Activated T-cell treated with anti-CD3 and anti-CD28 coated beads for 1 hour (primary cell): Measurements from ENCODE around the gene AUH.

Experiments
- DNase-seq: peaks from one replicate; pipeline ENCODE4 v3.0.0-alpha.2; 2020; ENCODE audit warnings: low read depth

The AUH gene

DNA sequence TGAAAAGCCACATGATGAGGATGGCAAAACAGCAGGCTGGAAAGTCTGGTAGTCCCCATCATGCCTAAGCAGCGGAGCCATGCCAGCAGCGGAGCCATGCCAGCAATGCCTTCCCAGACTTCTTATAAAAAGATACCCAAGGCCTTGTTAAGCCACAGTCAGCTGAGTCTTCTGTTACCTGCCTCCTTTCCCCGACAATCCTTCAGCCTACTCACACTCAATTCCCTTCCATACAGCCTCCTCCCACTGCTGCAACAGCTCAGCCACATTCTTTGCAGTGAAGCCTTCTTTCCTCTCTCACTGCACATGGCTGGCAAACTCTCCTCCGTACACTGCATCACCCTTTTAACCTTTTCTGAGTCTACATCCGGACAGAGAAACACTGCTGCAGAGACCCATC is 114.9 kb downstream of the AUH start:
- DNase-seq, result no peak

DNA sequence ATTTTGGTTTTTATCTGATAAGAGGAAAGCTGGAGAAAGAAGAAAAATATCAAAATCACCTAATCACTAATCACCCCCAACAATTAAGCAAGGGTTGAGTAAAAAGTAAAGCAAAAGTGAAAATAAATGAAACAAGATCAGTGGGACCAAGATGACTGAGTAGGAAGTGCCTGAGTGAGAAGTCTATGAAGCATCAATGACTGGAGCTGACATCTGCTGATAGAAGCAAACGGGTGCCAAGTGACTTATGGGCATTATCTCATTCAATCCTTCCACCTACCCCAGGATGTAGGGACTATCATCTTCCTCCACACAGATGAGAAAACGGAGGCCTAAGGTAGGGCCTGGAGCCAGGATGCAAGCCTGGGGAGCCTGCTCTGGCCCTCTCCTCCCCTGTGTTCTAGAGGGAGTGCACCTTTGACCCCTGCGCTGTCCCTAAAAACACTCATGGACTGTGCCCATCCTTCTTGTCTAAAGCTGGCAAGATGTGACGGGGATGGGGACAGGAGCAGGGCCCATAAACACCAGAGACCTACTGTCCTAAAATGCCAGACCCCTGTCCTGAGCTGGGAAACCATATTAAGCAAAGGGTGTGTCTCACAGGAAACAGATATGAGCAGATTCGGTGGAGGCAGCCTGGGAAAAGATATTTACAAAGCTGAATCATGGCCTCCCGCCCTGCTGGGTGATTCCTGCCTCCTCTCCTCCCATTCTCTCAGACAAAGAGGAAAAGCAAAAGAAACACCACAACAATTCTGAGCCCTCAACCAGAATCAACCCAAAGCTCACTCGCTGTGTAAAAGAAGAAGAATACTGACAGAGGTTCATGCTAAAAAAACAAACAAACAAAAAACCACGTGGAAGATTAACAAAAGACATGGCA is 116.0 kb downstream of the AUH start:
- no peak for DNase-seq

DNA sequence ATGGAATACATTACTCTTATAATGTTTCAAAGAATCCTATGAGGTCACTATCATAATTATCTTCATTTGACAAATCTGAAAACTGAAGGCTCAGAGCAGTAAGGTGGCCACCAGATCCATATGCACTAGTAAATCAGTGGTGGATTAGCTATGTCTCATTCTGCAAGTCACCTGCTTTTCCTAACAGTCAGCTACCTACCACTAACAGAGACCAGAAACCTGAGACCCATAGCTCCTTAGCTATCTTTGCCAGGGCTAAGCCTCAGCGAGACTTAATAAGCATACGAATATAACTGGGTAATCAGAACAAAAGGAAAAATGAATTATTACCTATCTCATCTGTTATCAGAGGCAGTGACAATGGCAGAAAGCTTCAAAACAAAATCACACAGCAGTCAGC is 118.7 kb downstream of the AUH start:
- no peak for DNase-seq

GRCh38 chr9:91241909-91242308 is 119.8 kb downstream of the AUH start:
- DNase-seq, result no peak

GRCh38 chr9:91240596-91241165 is 121.0 kb downstream of the AUH start:
- no peak for DNase-seq

DNA sequence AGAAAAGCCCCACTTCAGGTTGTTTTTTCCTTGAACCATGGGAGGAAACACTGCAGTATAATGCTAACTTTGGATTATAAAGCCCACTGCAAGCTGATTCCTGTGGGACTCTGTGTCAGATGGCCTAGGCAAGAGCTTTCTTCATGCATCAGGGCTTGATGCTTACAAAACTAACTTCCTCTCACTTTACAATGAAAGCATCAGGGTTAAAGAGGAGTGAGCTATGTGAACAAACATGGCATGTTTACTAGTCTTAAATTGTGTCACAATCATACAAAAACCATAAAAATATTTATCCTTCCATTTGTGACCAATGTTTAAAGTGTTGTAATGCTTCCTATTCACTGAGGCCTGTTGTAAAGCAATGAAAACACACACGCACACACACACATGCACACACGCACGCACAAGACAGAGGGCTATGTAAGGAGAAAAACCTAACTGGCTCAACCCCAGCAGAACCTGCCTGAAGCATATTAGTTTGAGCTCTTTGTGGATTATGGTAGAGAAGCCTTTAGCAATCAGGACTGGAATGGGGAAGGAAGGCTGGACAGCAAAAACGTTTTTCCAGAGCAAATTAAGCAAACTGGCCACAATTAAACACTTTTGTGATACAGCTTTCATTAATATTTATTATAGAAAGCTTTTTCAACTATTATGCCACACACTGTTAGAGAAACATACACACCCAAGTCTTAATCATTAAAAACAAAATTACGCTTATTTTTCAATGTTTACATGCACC is 122.2 kb downstream of the AUH start:
- DNase-seq, result no peak

DNA sequence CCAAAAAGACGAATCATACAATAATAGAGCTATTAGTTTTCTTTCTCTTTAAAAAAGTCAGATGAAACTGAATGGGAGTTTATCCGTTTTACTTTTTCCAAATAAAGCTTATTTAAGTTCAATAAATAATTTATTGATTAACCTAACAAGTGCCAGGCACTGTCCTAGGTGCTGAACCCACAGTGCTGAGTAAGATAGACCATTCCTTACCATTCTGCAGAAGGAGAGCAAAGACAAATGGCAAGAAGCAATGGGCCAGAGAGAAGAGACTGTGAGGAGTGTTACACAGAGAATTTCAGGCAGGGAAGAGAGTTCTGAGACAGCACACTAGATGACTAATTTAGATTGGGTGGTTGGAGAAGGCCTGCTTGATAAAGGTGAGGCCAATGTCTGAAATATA is 127.2 kb downstream of the AUH start:
- DNase-seq, result no peak

- DNase-seq, result no peak
Measured at GRCh38 chr9:91231619-91232018, 130.1 kb downstream of the AUH start.

DNA sequence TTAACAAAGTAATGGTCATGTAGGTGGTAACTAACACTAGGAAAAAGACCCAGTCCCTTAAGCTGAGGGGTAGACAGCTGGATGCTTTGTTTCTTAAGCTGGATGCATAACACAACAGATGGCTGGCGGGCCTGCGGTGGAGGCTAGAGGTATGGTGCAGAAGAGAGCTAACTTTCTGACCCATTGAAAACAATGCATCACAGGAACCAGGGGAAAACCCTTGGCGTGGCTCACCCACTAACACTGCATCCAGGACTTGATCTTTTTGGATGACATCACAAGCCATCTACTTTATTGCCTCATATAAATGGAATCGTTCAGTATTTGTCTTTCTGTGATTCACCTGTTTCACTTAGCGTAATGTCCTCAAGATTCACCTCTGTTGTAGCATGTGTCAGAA is 138.7 kb downstream of the AUH start:
- no peak for DNase-seq

- DNase-seq, result no peak
Measured at GRCh38 chr9:91222457-91222856, 139.3 kb downstream of the AUH start.

DNA sequence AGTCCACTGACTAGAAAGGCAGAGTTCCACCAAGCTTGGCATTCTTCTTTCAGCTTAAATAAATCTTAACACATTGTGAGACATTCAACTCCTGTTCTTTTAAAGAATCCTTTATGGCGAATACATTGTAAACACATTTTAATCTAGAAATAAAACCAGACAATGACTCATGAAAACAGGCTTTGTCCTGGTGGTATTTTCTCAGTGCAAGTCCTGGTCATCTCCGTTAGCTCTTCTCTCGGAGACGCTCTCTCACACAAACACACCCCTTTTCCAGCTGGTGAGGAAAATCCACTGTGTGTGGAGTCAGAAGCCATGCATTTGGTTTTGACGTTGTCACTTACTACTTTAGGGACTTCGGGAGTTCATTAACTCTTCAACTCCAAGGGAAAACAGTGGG is 140.4 kb downstream of the AUH start:
- no peak for DNase-seq

DNA sequence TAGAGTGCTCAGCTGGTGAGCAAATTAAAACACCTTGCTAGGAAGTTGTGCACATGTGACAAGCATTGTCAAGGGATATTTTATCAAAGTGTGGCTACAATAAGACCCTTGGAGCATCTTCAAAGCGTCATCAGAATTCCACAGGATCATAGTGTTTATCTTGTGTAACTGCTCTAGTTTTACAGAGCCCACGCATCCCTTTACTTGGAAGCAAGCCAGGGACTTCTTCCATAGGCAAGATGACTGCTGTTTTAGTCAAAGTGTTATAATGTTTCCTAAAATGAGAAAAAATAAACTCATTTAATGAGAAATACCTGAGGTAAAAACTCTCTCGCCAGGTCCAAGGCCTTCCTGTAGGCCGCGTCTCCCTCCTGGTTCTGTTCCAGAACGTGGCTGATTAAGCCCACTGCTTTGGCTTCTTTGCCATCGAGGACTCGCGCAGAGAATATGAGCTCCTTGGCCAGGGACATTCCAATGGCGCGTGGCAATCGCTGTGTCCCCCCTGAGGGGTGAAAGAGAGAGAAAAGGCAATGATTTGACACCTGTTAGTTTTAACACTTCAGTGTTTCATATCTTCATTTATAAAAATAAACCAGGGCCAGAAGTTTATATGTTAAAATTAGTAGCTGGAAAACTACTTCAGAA is 141.1 kb downstream of the AUH start:
- no peak for DNase-seq

DNA sequence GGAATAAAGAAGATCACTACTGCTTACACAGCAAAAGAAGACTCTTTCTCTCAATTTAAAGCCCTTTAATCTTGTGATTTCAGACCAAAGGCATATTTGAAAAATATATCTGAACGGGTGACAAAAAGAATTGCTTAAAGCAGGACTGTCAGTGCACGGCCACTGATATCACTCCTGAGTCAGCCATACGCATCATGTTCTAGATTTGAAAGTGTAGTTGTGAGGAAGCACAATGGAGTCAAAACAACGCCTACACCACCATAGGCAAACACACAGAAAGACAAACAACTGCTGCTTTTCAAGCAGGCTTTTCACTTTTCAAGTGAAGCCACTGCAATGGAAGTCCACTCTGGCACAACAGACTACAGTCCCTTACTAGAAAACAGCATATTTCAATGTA is 141.7 kb downstream of the AUH start:
- no peak for DNase-seq

DNA sequence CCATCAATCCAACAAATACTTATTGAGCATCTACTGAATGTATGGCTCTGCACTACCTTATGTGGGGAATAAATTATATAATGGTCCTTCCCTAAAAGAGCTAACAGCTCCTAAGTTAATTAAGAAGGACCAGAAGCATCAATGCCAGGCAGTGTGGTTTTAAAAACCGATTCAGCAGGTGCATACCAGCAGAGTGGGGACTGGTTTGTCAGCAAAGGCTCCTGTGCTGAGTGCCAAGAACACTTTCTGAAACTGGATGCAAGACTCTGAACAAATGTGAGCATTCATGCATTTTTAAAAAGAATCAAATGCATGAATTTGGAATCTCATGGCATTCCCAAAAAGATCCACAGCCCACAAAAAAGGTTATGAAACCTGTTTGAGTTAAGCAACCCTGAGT is 142.2 kb downstream of the AUH start:
- DNase-seq, result no peak

DNA sequence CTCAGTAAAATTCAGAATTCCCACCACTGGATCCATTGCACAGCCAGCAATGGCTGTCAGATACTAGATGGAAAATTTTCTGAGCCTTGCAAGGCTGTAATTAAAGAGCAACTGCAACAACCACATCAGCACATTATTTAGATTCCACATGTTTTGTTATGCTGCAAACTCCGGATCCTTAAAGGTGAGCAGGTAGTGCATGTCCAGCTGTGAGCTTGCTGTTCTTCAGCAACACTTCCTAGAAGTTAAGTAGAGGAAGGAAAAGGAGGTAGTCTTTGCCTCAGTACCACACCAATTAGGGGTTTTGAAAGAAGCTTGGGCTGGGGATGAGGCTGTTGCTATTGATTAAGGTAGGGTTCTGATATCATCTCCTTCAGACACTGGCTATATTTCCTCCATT is 144.3 kb downstream of the AUH start:
- no peak for DNase-seq

GRCh38 chr9:91214867-91215266 is 146.9 kb downstream of the AUH start:
- DNase-seq, result no peak

- no peak for DNase-seq
Measured at GRCh38 chr9:91214086-91214485, 147.6 kb downstream of the AUH start.

GRCh38 chr9:91212596-91213243 is 149.0 kb downstream of the AUH start:
- DNase-seq, result no peak

- DNase-seq, result no peak
Measured at GRCh38 chr9:91211919-91212318, 149.8 kb downstream of the AUH start.

- no peak for DNase-seq
Measured at GRCh38 chr9:91211414-91211813, 150.3 kb downstream of the AUH start.

GRCh38 chr9:91210318-91210717 is 151.4 kb downstream of the AUH start:
- DNase-seq, result no peak

- DNase-seq, result no peak
Measured at GRCh38 chr9:91208837-91209236, 152.9 kb downstream of the AUH start.
